GM23338 (cell line): ENCODE data around the gene CAPN7.

ENCODE experiments used
- CREB1 ChIP-seq: fragments of 250-450 bp; sonication (Bioruptor Pico); IDR thresholded peaks from 2 replicates; pipeline ENCODE4 v1.5.0; 2020; ENCODE audit warnings: low read depth, mild to moderate bottlenecking, moderate library complexity
- CTCF ChIP-seq, 2 experiments: fragments of 200-600 bp in 1 of 2; sonication (generic) in 1 of 2; conservative IDR thresholded peaks; 2 replicates each; pipeline versions ENCODE4 v1.5.1 to v1.6.1; 2016 to 2017; ENCODE audit warnings: antibody characterized with exemption in 2 of 2, low read depth in 2 of 2, mild to moderate bottlenecking in 2 of 2, moderate library complexity in 1 of 2
- ETS1 ChIP-seq: IDR thresholded peaks from 2 replicates; pipeline ENCODE4 v1.6.1; 2016; ENCODE audit warnings: antibody characterized with exemption
- EZH2 ChIP-seq: fragments of 200-600 bp; sonication (generic); IDR thresholded peaks from one replicate; pipeline ENCODE4 v1.8.0; 2017; ENCODE audit warnings: antibody characterized with exemption, mild to moderate bottlenecking, low read depth; ENCODE audit not compliant: unreplicated experiment
- EZH2phosphoT487 ChIP-seq: fragments of 200-600 bp; sonication (generic); IDR thresholded peaks from one replicate; pipeline ENCODE4 v1.8.1; 2018; ENCODE audit warnings: antibody characterized with exemption; ENCODE audit not compliant: unreplicated experiment
- JUNB ChIP-seq: IDR thresholded peaks from one replicate; pipeline ENCODE4 v1.6.1; 2016; ENCODE audit warnings: antibody characterized with exemption; ENCODE audit not compliant: unreplicated experiment
- NANOG ChIP-seq: IDR thresholded peaks from 2 replicates; pipeline ENCODE4 v1.6.1; 2016; ENCODE audit warnings: antibody characterized with exemption, borderline replicate concordance
- POLR2AphosphoS5 ChIP-seq: IDR thresholded peaks from 2 replicates; pipeline ENCODE4 v1.6.1; 2016; ENCODE audit warnings: antibody characterized with exemption, low read depth
- REST ChIP-seq: IDR thresholded peaks from one replicate; pipeline ENCODE4 v1.6.1; 2018; ENCODE audit warnings: antibody characterized with exemption; ENCODE audit not compliant: unreplicated experiment
- ZNF114 ChIP-seq: fragments of 250-450 bp; sonication (Bioruptor Pico); IDR thresholded peaks from 2 replicates; pipeline ENCODE4 v1.5.0; 2020; ENCODE audit warnings: mild to moderate bottlenecking, moderate library complexity
- ZNF331 ChIP-seq: fragments of 250-450 bp; sonication (Bioruptor Pico); IDR thresholded peaks from 2 replicates; pipeline ENCODE4 v1.5.0; 2020; ENCODE audit warnings: low read depth, mild to moderate bottlenecking, moderate library complexity

GRCh38 chr3:15263120-15263519 lies 57.1 kb downstream of the CAPN7 start:
- TF ChIP-seq REST (no peak), CTCF (conservative IDR thresholded peaks at IDR 0.05; ENCODE audit: low read depth in 2 of 2) (no peak), EZH2phosphoT487 (no peak), POLR2AphosphoS5 (no peak), ZNF331 (CRISPR knock-in tag) (no peak), EZH2 (no peak), JUNB (no peak), ETS1 (no peak), CREB1 (CRISPR knock-in tag) (no peak), NANOG (no peak), ZNF114 (CRISPR knock-in tag) (no peak)
